WTC11 (cell line): ENCODE measurements around the gene AGBL4. TPM values are rescaled to one million over a fixed set of nuclear protein-coding genes. Genes with fewer than 3 reads are reported as not detected.

ENCODE experiments used
- ATAC-seq: fragments of 200-7000 bp; cut with Tn5 transposase; 2 replicates; pipeline ENCODE4 v1.10.0; 2021; ENCODE audit warnings: mild to moderate bottlenecking, moderate library complexity
- CTCF ChIA-PET: fragments of 300-600 bp; sonication (Branson Sonifier 250); formaldehyde crosslinking; loops from one replicate; lab custom pipeline; 2021; ENCODE audit warnings: antibody characterized with exemption; lab: Charles Lee
- POLR2A ChIA-PET: fragments of 350-600 bp; sonication (Branson Sonifier 250); formaldehyde crosslinking; loops from one replicate; lab custom pipeline; 2021; ENCODE audit warnings: antibody characterized with exemption; lab: Charles Lee
- DNase-seq: peaks from one replicate; pipeline ENCODE4 v3.0.0; 2021; ENCODE audit warnings: low spot score
- H3K27ac Mint-ChIP-seq: 2 replicates; pipeline ENCODE4 v1.8.0; 2021; ENCODE audit warnings: mixed read lengths
- H3K27me3 Mint-ChIP-seq: 2 replicates; pipeline ENCODE4 v1.8.0; 2021; ENCODE audit warnings: low read depth, mild to moderate bottlenecking, moderate library complexity, mixed read lengths
- H3K36me3 Mint-ChIP-seq: 2 replicates; pipeline ENCODE4 v1.8.0; 2021; ENCODE audit warnings: mixed read lengths
- H3K4me1 Mint-ChIP-seq: 2 replicates; pipeline ENCODE4 v1.8.0; 2022; ENCODE audit warnings: mixed read lengths
- H3K4me3 Mint-ChIP-seq: 2 replicates; pipeline ENCODE4 v1.8.0; 2021; ENCODE audit warnings: mild to moderate bottlenecking, moderate library complexity, mixed read lengths
- H3K9me3 Mint-ChIP-seq: 2 replicates; pipeline ENCODE4 v1.8.0; 2021; ENCODE audit warnings: mixed read lengths
- ATF6 ChIP-seq: sonication (generic); formaldehyde crosslinking; IDR thresholded peaks from 2 replicates; pipeline ENCODE4 v1.8.1; 2023; ENCODE audit warnings: mild to moderate bottlenecking, missing genetic modification reagents
- CBFB ChIP-seq: sonication (generic); formaldehyde crosslinking; IDR thresholded peaks from 2 replicates; pipeline ENCODE4 v1.8.1; 2022; ENCODE audit warnings: mild to moderate bottlenecking, low read depth, missing genetic modification reagents
- CREB1 ChIP-seq: sonication (generic); formaldehyde crosslinking; IDR thresholded peaks from 2 replicates; pipeline ENCODE4 v1.8.0; 2023; ENCODE audit warnings: mild to moderate bottlenecking, missing genetic modification reagents
- CTCF ChIP-seq: fragments of 200-600 bp; IDR thresholded peaks from 2 replicates; pipeline ENCODE4 v1.8.0; 2022; ENCODE audit warnings: antibody characterized with exemption
- E2F5 ChIP-seq: sonication (generic); formaldehyde crosslinking; IDR thresholded peaks from 2 replicates; pipeline ENCODE4 v1.8.1; 2022; ENCODE audit warnings: mild to moderate bottlenecking, moderate library complexity, missing genetic modification reagents
- ELF4 ChIP-seq: sonication (generic); formaldehyde crosslinking; IDR thresholded peaks from 2 replicates; pipeline ENCODE4 v1.8.1; 2022; ENCODE audit warnings: low read depth, mild to moderate bottlenecking, moderate library complexity, missing genetic modification reagents
- EMX1 ChIP-seq: fragments of 250-450 bp; sonication (Bioruptor Pico); IDR thresholded peaks from 2 replicates; pipeline ENCODE4 v1.8.0; 2021; ENCODE audit warnings: mild to moderate bottlenecking
- ERG ChIP-seq: fragments of 250-450 bp; sonication (Bioruptor Pico); IDR thresholded peaks from 2 replicates; pipeline ENCODE4 v1.8.0; 2021; ENCODE audit warnings: mild to moderate bottlenecking
- FOXP1 ChIP-seq: sonication (generic); formaldehyde crosslinking; IDR thresholded peaks from 2 replicates; pipeline ENCODE4 v1.8.0; 2022; ENCODE audit warnings: missing genetic modification reagents, mild to moderate bottlenecking, moderate library complexity, borderline replicate concordance
- GABPB1 ChIP-seq: sonication (generic); formaldehyde crosslinking; IDR thresholded peaks from 2 replicates; pipeline ENCODE4 v1.8.1; 2023; ENCODE audit warnings: mild to moderate bottlenecking, missing genetic modification reagents
- IRF2 ChIP-seq: sonication (generic); formaldehyde crosslinking; IDR thresholded peaks from 2 replicates; pipeline ENCODE4 v1.8.0; 2022; ENCODE audit warnings: low read depth, missing genetic modification reagents, borderline replicate concordance
- JUN ChIP-seq: sonication (generic); formaldehyde crosslinking; IDR thresholded peaks from 2 replicates; pipeline ENCODE4 v1.8.0; 2023; ENCODE audit warnings: mild to moderate bottlenecking, missing genetic modification reagents
- MYBL2 ChIP-seq: sonication (generic); formaldehyde crosslinking; IDR thresholded peaks from 2 replicates; pipeline ENCODE4 v1.8.1; 2023; ENCODE audit warnings: mild to moderate bottlenecking, moderate library complexity, missing genetic modification reagents
- OVOL2 ChIP-seq: fragments of 250-450 bp; sonication (Bioruptor Pico); IDR thresholded peaks from 2 replicates; pipeline ENCODE4 v1.9.0; 2021; ENCODE audit warnings: mild to moderate bottlenecking, borderline replicate concordance
- RORB ChIP-seq: fragments of 250-450 bp; sonication (Bioruptor Pico); IDR thresholded peaks from 2 replicates; pipeline ENCODE4 v1.9.0; 2021; ENCODE audit warnings: mild to moderate bottlenecking
- SP1 ChIP-seq: sonication (generic); formaldehyde crosslinking; conservative IDR thresholded peaks from 2 replicates; pipeline ENCODE4 v1.8.1; 2022; ENCODE audit warnings: missing genetic modification reagents
- TP53 ChIP-seq: sonication (generic); formaldehyde crosslinking; IDR thresholded peaks from 2 replicates; pipeline ENCODE4 v1.8.1; 2023; ENCODE audit warnings: mild to moderate bottlenecking, missing genetic modification reagents
- ZNF317 ChIP-seq: sonication (generic); formaldehyde crosslinking; IDR thresholded peaks from 2 replicates; pipeline ENCODE4 v1.8.1; 2023; ENCODE audit warnings: low read depth, mild to moderate bottlenecking, moderate library complexity, missing genetic modification reagents, borderline replicate concordance
- ZNF425 ChIP-seq: fragments of 250-450 bp; sonication (Bioruptor Pico); conservative IDR thresholded peaks from 2 replicates; pipeline ENCODE4 v1.9.0; 2021; ENCODE audit warnings: mild to moderate bottlenecking
- ZNF671 ChIP-seq: fragments of 250-450 bp; sonication (Bioruptor Pico); IDR thresholded peaks from 2 replicates; pipeline ENCODE4 v1.8.0; 2021; ENCODE audit warnings: mild to moderate bottlenecking
- total RNA-seq: library from RNA; stranded (reverse); gene quantifications from 3 replicates; pipeline ENCODE4 v1.2.3, GENCODE V29; 2021
- TF ChIP-seq, protein P1 (sequence below): sonication (generic); formaldehyde crosslinking; IDR thresholded peaks from 2 replicates; pipeline ENCODE4 v1.8.0; 2023; ENCODE audit warnings: missing genetic modification reagents, mild to moderate bottlenecking, borderline replicate concordance
- TF ChIP-seq, protein P2 (sequence below): fragments of 250-450 bp; sonication (Bioruptor Pico); IDR thresholded peaks from 2 replicates; pipeline ENCODE4 v2.1.2; 2022; ENCODE audit warnings: mild to moderate bottlenecking, moderate library complexity

The AGBL4 gene
- total RNA-seq, 1 experiment from 2014 or later = 0.87 TPM

DNA sequence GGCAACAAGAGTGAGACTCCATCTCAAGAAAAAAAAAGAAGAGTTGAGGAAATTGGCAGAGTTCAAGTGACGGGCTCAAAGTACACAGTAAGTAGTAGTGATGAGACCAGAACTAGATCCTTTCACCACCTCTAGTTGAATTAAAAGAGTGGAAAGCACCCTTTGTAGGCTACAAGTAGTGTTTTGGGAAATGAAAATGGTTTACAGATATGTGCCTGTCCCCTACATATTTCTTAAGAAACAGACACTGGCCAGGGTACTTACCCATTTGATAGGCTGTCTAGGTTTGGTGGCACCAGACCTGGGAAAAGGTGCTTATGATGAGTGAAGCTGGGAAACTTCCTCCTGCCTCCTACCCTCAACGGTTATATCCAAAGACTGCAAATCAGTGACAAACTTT is 1083.4 kb downstream of the AGBL4 start (continued):
- TF ChIP-seq ZNF425 (CRISPR knock-in tag) = no peak
- TF ChIP-seq GABPB1 (CRISPR knock-in tag) = no peak
- no peak for TF ChIP-seq ELF4 (CRISPR knock-in tag)
- no peak for TF ChIP-seq CTCF
- TF ChIP-seq OVOL2 (CRISPR knock-in tag) = no peak
- no peak for TF ChIP-seq RORB (CRISPR knock-in tag)
- TF ChIP-seq TP53 (CRISPR knock-in tag) = no peak
- TF ChIP-seq CREB1 (CRISPR knock-in tag) = no peak
- TF ChIP-seq, protein P1, sequence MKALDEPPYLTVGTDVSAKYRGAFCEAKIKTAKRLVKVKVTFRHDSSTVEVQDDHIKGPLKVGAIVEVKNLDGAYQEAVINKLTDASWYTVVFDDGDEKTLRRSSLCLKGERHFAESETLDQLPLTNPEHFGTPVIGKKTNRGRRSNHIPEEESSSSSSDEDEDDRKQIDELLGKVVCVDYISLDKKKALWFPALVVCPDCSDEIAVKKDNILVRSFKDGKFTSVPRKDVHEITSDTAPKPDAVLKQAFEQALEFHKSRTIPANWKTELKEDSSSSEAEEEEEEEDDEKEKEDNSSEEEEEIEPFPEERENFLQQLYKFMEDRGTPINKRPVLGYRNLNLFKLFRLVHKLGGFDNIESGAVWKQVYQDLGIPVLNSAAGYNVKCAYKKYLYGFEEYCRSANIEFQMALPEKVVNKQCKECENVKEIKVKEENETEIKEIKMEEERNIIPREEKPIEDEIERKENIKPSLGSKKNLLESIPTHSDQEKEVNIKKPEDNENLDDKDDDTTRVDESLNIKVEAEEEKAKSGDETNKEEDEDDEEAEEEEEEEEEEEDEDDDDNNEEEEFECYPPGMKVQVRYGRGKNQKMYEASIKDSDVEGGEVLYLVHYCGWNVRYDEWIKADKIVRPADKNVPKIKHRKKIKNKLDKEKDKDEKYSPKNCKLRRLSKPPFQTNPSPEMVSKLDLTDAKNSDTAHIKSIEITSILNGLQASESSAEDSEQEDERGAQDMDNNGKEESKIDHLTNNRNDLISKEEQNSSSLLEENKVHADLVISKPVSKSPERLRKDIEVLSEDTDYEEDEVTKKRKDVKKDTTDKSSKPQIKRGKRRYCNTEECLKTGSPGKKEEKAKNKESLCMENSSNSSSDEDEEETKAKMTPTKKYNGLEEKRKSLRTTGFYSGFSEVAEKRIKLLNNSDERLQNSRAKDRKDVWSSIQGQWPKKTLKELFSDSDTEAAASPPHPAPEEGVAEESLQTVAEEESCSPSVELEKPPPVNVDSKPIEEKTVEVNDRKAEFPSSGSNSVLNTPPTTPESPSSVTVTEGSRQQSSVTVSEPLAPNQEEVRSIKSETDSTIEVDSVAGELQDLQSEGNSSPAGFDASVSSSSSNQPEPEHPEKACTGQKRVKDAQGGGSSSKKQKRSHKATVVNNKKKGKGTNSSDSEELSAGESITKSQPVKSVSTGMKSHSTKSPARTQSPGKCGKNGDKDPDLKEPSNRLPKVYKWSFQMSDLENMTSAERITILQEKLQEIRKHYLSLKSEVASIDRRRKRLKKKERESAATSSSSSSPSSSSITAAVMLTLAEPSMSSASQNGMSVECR (CRISPR knock-in tag) = no peak
- TF ChIP-seq CBFB (CRISPR knock-in tag) = no peak
- no peak for TF ChIP-seq ERG (CRISPR knock-in tag)
- TF ChIP-seq FOXP1 = no peak

DNA sequence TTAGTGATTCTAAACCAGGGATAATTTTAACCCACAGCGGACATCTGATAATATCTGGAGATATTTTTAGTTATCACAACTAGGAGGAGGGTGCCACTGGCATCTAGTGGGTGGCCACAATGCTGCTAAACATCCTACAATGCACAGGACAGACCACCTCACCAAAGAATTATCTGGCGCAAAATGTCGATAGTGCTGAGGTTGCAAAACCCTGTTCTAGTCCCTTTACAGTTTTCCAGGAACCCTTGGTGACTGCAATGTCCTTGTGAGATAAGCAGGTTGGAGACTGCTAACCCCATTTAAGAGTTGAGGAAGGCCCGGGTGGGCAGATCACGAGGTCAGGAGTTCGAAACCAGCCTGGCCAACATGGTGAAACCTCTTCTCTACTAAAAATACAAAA is 1083.9 kb downstream of the AGBL4 start:
- H3K27ac Mint-ChIP-seq = no peak overlapping the region
- DNase-seq = no peak
- POLR2A ChIA-PET = no interaction called here
- CTCF ChIA-PET = no interaction called here
- no peak for ATAC-seq
- no peak overlapping the region for H3K4me3 Mint-ChIP-seq
- peaks cover under 1% of the 10 kb centered on the region; the same call in 1 of the 2 replicates for H3K4me1 Mint-ChIP-seq
- peaks cover 4% of the 10 kb centered on the region; the same call in 1 of the 2 replicates for H3K27me3 Mint-ChIP-seq
- H3K36me3 Mint-ChIP-seq = no peaks in the 10 kb centered on the region
- no peaks in the 10 kb centered on the region for H3K9me3 Mint-ChIP-seq
- TF ChIP-seq ZNF317 (CRISPR knock-in tag) (no peak), E2F5 (CRISPR knock-in tag) (no peak), JUN (no peak), EMX1 (CRISPR knock-in tag) (no peak), IRF2 (CRISPR knock-in tag) (no peak), ELF4 (CRISPR knock-in tag) (no peak), SP1 (no peak), ATF6 (CRISPR knock-in tag) (no peak), ZNF671 (CRISPR knock-in tag) (no peak), MYBL2 (no peak)
- TF ChIP-seq, protein P2, sequence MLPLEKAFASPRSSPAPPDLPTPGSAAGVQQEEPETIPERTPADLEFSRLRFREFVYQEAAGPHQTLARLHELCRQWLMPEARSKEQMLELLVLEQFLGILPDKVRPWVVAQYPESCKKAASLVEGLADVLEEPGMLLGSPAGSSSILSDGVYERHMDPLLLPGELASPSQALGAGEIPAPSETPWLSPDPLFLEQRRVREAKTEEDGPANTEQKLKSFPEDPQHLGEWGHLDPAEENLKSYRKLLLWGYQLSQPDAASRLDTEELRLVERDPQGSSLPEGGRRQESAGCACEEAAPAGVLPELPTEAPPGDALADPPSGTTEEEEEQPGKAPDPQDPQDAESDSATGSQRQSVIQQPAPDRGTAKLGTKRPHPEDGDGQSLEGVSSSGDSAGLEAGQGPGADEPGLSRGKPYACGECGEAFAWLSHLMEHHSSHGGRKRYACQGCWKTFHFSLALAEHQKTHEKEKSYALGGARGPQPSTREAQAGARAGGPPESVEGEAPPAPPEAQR = no peak
